ENCODE measurements around the gene ACTL7B. TPM values are rescaled to one million over a fixed set of nuclear protein-coding genes. Genes with fewer than 3 reads are reported as not detected.
"Not testable (repeated sequence)": the region's sequence is repeated elsewhere in the genome, so short reads cannot be mapped to it uniquely, and the experiment has no call there.

The ACTL7B gene
- total RNA-seq, 4 donors from 2014 or later = not detected

- intact Hi-C loops (cut with DNase I) = no loop called here
- no peaks in the 10 kb centered on the region for H3K27me3 ChIP-seq
- no peak overlapping the region for H3K27ac ChIP-seq
- no peaks in the 10 kb centered on the region for H3K9me3 ChIP-seq
- no peaks in the 10 kb centered on the region for H3K4me1 ChIP-seq
- H3K36me3 ChIP-seq = peaks cover 0 to 100% (median 36%) of the 10 kb centered on the region in 3 donors
- no peak for DNase-seq
- no peak overlapping the region for H3K4me3 ChIP-seq
- WGBS, 2 donors = 88 to 95% methylated on average over 2 of the region's 2 CpGs
- no peak for TF ChIP-seq CTCF (IDR thresholded peaks at IDR 0.05)
- no peak for TF ChIP-seq POLR2A (IDR thresholded peaks at IDR 0.05)
Observed at GRCh38 chr9:108897324-108898096, 41.7 kb upstream of the ACTL7B start.

- no peak for DNase-seq
- H3K9me3 ChIP-seq = no peaks in the 10 kb centered on the region
- H3K27me3 ChIP-seq = no peaks in the 10 kb centered on the region
- H3K36me3 ChIP-seq = peaks cover 7 to 100% (median 49%) of the 10 kb centered on the region in 3 donors
- TF ChIP-seq CTCF (IDR thresholded peaks at IDR 0.05) = no peak
- TF ChIP-seq POLR2A (IDR thresholded peaks at IDR 0.05) = no peak
- intact Hi-C loops (cut with DNase I) = no loop called here
- no peak overlapping the region for H3K27ac ChIP-seq
- no peaks in the 10 kb centered on the region for H3K4me1 ChIP-seq
- H3K4me3 ChIP-seq = no peak overlapping the region
- WGBS, 2 donors = 84 to 94% methylated on average over 4 of the region's 4 CpGs
Observed at GRCh38 chr9:108894225-108894997, 38.6 kb upstream of the ACTL7B start.

- WGBS, 2 donors = 85 to 94% methylated on average over 4 of the region's 4 CpGs
Observed at GRCh38 chr9:108889649-108890067, 33.9 kb upstream of the ACTL7B start.

DNA sequence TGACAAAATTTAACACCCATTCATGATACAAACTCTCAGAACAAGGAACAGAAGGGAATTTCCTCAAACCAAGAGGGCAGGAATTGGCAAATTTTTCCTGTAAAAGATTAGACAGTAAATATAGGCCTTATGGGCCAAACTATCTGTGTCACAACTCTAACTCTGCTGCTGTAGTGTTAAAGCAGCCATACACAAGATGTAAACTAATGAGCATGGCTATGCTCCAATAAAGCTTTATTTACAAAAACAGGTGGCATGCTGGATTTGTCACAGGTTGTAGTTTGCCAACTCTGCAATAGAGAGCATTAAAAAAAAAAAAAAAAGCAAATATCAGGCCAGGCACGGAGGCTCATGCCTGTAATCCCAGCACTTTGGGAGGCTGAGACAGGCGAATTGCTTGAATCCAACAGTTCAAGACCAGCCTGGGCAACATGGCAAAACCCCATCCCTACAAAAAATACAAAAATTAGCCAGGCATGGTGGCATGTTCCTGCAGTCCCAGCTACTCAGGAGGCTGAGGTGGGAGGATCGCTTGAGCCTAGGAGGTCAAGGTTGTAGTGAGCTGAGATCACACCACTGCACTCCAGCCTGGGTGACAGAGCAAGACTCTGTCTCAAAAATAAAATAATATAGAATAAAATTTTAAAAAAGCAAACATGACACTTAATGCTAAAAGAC, 30.9 kb upstream of the ACTL7B start:
- H3K36me3 ChIP-seq = peaks cover 7 to 80% (median 10%) of the 10 kb centered on the region in 3 donors
- WGBS, 2 donors = 84 to 86% methylated on average over 3 of the region's 3 CpGs

More at GRCh38 chr9:108889649-108890067, 33.9 kb upstream of the ACTL7B start:
- no peaks in the 10 kb centered on the region for H3K9me3 ChIP-seq
- no peak for DNase-seq
- H3K27me3 ChIP-seq = no peaks in the 10 kb centered on the region
- H3K4me3 ChIP-seq = no peak overlapping the region
- intact Hi-C loops (cut with DNase I) = no loop called here
- no peak overlapping the region for H3K27ac ChIP-seq
- peaks cover 0 to 12% (median 5%) of the 10 kb centered on the region in 3 donors for H3K4me1 ChIP-seq
- TF ChIP-seq CTCF (IDR thresholded peaks at IDR 0.05) (no peak), POLR2A (IDR thresholded peaks at IDR 0.05) (no peak)
- peaks cover 7 to 93% (median 19%) of the 10 kb centered on the region in 3 donors for H3K36me3 ChIP-seq

DNA sequence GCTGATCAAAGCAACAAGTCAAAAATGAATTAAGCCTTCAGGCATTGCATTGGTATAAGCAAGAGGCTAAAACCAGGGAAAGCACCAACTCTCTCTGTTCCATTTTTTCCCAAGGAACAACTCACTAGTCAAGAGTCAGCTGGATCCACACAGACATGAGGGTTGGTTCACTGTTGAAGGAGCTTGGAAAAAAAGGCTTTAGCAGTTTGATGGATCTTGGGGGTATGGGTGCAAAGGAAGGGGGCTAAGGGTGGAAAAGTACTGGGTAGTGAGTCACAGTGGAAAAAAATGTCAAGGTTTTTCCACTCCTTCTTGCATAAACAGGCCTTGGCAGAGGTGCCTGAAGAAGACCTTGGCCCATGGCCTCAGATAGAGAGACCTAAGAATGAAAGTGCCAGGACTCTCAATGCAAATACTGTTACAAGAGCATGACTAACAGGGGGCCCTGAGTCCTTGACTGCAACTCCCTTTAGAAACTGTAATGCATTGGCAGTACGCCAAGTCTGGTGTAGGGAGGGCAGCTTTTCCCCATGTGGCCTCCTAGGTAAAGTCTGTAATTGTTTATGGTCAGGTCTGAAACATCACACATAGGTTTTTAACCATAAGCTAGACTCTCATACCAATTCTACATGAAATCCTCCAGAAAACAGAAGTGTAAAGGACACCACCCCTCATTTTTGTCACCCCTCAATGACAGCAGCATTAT, 30.0 kb upstream of the ACTL7B start:
- no peak for TF ChIP-seq POLR2A (IDR thresholded peaks at IDR 0.05)
- no peak for TF ChIP-seq CTCF (IDR thresholded peaks at IDR 0.05)
- H3K9me3 ChIP-seq = no peaks in the 10 kb centered on the region
- no peak overlapping the region for H3K4me3 ChIP-seq
- no peak overlapping the region for H3K27ac ChIP-seq
- peaks cover 0 to 80% (median 5%) of the 10 kb centered on the region in 3 donors for H3K36me3 ChIP-seq
- intact Hi-C loops (cut with DNase I) = no loop called here
- 20 to 50% methylated on average over 1 of the region's 1 CpG for WGBS, 2 donors
- H3K4me1 ChIP-seq = peaks cover 0 to 12% (median 5%) of the 10 kb centered on the region in 3 donors
- H3K27me3 ChIP-seq = no peaks in the 10 kb centered on the region
- DNase-seq = no peak

More for the DNA sequence above, 30.9 kb upstream of the ACTL7B start:
- H3K27ac ChIP-seq; intact Hi-C loops (cut with DNase I); H3K27me3 ChIP-seq; H3K9me3 ChIP-seq; DNase-seq; H3K4me3 ChIP-seq: not testable (repeated sequence)
- H3K4me1 ChIP-seq = peaks cover 0 to 12% (median 5%) of the 10 kb centered on the region in 3 donors
